GM06990 (cell line): Measurements from ENCODE around the gene GPR17.

Experiments used
- DNase-seq: peaks from one replicate; pipeline ENCODE4 v3.0.0-alpha.2; 2011; ENCODE audit not compliant: insufficient read length; ENCODE audit errors: extremely low read depth
- H3K27me3 ChIP-seq: replicated peaks from 2 replicates; pipeline ENCODE4 v1.6.0; 2011; ENCODE audit warnings: low read length; ENCODE audit not compliant: control insufficient read depth, insufficient read depth
- H3K36me3 ChIP-seq: 2 replicates; pipeline ENCODE4 v1.5.1; 2011; ENCODE audit warnings: low read length; ENCODE audit not compliant: control insufficient read depth, insufficient read depth
- H3K4me3 ChIP-seq: replicated peaks from 2 replicates; pipeline ENCODE4 v1.5.1; 2011; ENCODE audit warnings: low read depth, mild to moderate bottlenecking, control low read depth, low read length
- CTCF ChIP-seq: IDR thresholded peaks from 2 replicates; pipeline ENCODE4 v1.5.1; 2011; ENCODE audit warnings: low read length, control low read depth, mild to moderate bottlenecking, inconsistent platforms; ENCODE audit not compliant: insufficient read depth, poor library complexity, severe bottlenecking

GPR17 gene

GRCh38 chr2:127683757-127684156 lies 37.8 kb downstream of the GPR17 start:
- H3K4me3 ChIP-seq = no peak overlapping the region
- H3K27me3 ChIP-seq = no peaks in the 10 kb centered on the region
- no peak for TF ChIP-seq CTCF
- no peaks in the 10 kb centered on the region for H3K36me3 ChIP-seq
- DNase-seq = no peak

- DNase-seq = no peak
- Histone ChIP-seq H3K27me3 (no peaks in the 10 kb centered on the region), H3K36me3 (no peaks in the 10 kb centered on the region), H3K4me3 (no peak overlapping the region)
- no peak for TF ChIP-seq CTCF
These were observed 39.6 kb downstream of the GPR17 start for GRCh38 chr2:127685410-127686080.

GRCh38 chr2:127688405-127688804 lies 42.5 kb downstream of the GPR17 start:
- no peak overlapping the region for H3K4me3 ChIP-seq

GRCh38 chr2:127690696-127691095 lies 44.7 kb downstream of the GPR17 start:
- H3K36me3 ChIP-seq = no peaks in the 10 kb centered on the region
- DNase-seq = no peak
- no peak overlapping the region for H3K4me3 ChIP-seq
- no peak for TF ChIP-seq CTCF
- H3K27me3 ChIP-seq = no peaks in the 10 kb centered on the region

More at GRCh38 chr2:127688405-127688804, 42.5 kb downstream of the GPR17 start:
- Histone ChIP-seq H3K36me3 (no peaks in the 10 kb centered on the region), H3K27me3 (no peaks in the 10 kb centered on the region)
- no peak for DNase-seq
- no peak for TF ChIP-seq CTCF

- H3K4me3 ChIP-seq = no peak overlapping the region
- no peaks in the 10 kb centered on the region for H3K36me3 ChIP-seq
- no peak for DNase-seq
- no peak for TF ChIP-seq CTCF
- no peaks in the 10 kb centered on the region for H3K27me3 ChIP-seq
These were observed 49.0 kb downstream of the GPR17 start for GRCh38 chr2:127694986-127695385.
